Gastroesophageal sphincter (tissue), 3 donors: ENCODE measurements around the gene HMGXB3.

ENCODE experiments used
- CTCF ChIP-seq, 4 experiments: fragments of 200-600 bp in 2 of 4; fragments of 450-650 bp in 2 of 4; sonication (generic) in 1 of 4; IDR thresholded peaks; one replicate each; pipeline ENCODE4 v1.5.1; 2017 to 2019; ENCODE audit warnings: antibody characterized with exemption in 4 of 4, mild to moderate bottlenecking in 2 of 4, moderate library complexity in 2 of 4
- POLR2A ChIP-seq, 2 donors: fragments of 450-650 bp; IDR thresholded peaks; one replicate each; pipeline ENCODE4 v1.6.1; 2017; ENCODE audit warnings: antibody characterized with exemption in 2 of 2, mild to moderate bottlenecking in 2 of 2, moderate library complexity in 1 of 2

- TF ChIP-seq CTCF (IDR thresholded peaks at IDR 0.05) (no peak), POLR2A (IDR thresholded peaks at IDR 0.05) (no peak)
These were observed 73.1 kb downstream of the HMGXB3 start for GRCh38 chr5:150073677-150074076.
